HG02973 (cell line): ENCODE measurements around the gene STPG3.

Source experiments
- ATAC-seq: cut with Tn5 transposase; IDR thresholded peaks from one replicate; pipeline ENCODE4 v1.9.1; 2021; ENCODE audit warnings: moderate library complexity; ENCODE audit not compliant: unreplicated experiment

STPG3 gene

GRCh38 chr9:137251194-137251461 lies at the start of gene STPG3:
Gene STPG3 (plus strand): TSS chr9:137251286. CDS start chr9:137251287, 1 bp downstream.
- ATAC-seq = no peak

GRCh38 chr9:137202966-137203365 lies 48.1 kb upstream of the STPG3 start:
- ATAC-seq = no peak

- ATAC-seq = no peak
These were observed 46.4 kb upstream of the STPG3 start for GRCh38 chr9:137204731-137205125.

GRCh38 chr9:137205126-137206069 lies 45.7 kb upstream of the STPG3 start, which contains the start of the genes NDOR1 and TMEM203:
Gene NDOR1 (plus strand): TSS chr9:137205700. CDS start chr9:137205778, 78 bp downstream.
Gene TMEM203 (minus strand): TSS chr9:137205648. CDS start chr9:137205414, 234 bp downstream.
- ATAC-seq = peak; percentile 39

GRCh38 chr9:137206602-137207001 lies 44.5 kb upstream of the STPG3 start:
- ATAC-seq = no peak

GRCh38 chr9:137211532-137211931 lies 39.6 kb upstream of the STPG3 start:
- no peak for ATAC-seq

GRCh38 chr9:137212520-137212919 lies 38.6 kb upstream of the STPG3 start:
- no peak for ATAC-seq

GRCh38 chr9:137213160-137214060 lies 37.7 kb upstream of the STPG3 start:
- no peak for ATAC-seq

GRCh38 chr9:137214620-137215019 lies 36.5 kb upstream of the STPG3 start:
- no peak for ATAC-seq

GRCh38 chr9:137215196-137215986 lies 35.7 kb upstream of the STPG3 start:
- ATAC-seq = no peak

- no peak for ATAC-seq
These were observed 34.7 kb upstream of the STPG3 start for GRCh38 chr9:137216188-137216965.

GRCh38 chr9:137217276-137218211 lies 33.5 kb upstream of the STPG3 start:
- ATAC-seq = no peak

- ATAC-seq = no peak
These were observed 32.8 kb upstream of the STPG3 start for GRCh38 chr9:137218212-137218753.

- no peak for ATAC-seq
These were observed 32.3 kb upstream of the STPG3 start for GRCh38 chr9:137218754-137219271.

- ATAC-seq = no peak
These were observed 31.2 kb upstream of the STPG3 start for GRCh38 chr9:137219757-137220316.

GRCh38 chr9:137220317-137221094 lies 30.6 kb upstream of the STPG3 start:
- no peak for ATAC-seq

GRCh38 chr9:137221095-137221505 lies 30.0 kb upstream of the STPG3 start:
- no peak for ATAC-seq
